ENCODE measurements around the gene USP4.
"Not testable (repeated sequence)": the region's sequence is repeated elsewhere in the genome, so short reads cannot be mapped to it uniquely, and the experiment has no call there.

USP4 gene

GRCh38 chr3:49339941-49340800 lies at the start of gene USP4:
Gene USP4, minus strand, starts transcription at chr3:49340053. Its CDS starts 29 bp downstream, at chr3:49340024.
- peak; percentile 89 to 92 for DNase-seq

GRCh38 chr3:49389297-49389696 lies 49.4 kb upstream of the USP4 start:
- no peak for DNase-seq

- no peak for DNase-seq
Measured at GRCh38 chr3:49388289-49388820, 48.5 kb upstream of the USP4 start.

- no peak for DNase-seq
Measured at GRCh38 chr3:49387721-49388120, 47.9 kb upstream of the USP4 start.

- DNase-seq, result no peak
Measured at GRCh38 chr3:49386056-49386756, 46.4 kb upstream of the USP4 start.

GRCh38 chr3:49385617-49386016 lies 45.8 kb upstream of the USP4 start:
- DNase-seq, result no peak

GRCh38 chr3:49383387-49383786 lies 43.5 kb upstream of the USP4 start:
- no peak for DNase-seq

GRCh38 chr3:49378249-49378895 lies 38.5 kb upstream of the USP4 start:
- no peak for DNase-seq

GRCh38 chr3:49377483-49377882 lies 37.6 kb upstream of the USP4 start:
- DNase-seq, result peak; percentile 47 to 51

- no peak for DNase-seq
Measured at GRCh38 chr3:49371946-49372345, 32.1 kb upstream of the USP4 start.

GRCh38 chr3:49370585-49371290 lies 30.9 kb upstream of the USP4 start:
- DNase-seq, result no peak

GRCh38 chr3:49362561-49362960 lies 22.7 kb upstream of the USP4 start:
- DNase-seq, result no peak

- DNase-seq, result no peak
Measured at GRCh38 chr3:49359623-49360022, 19.8 kb upstream of the USP4 start.

GRCh38 chr3:49358884-49359225 lies 19.0 kb upstream of the USP4 start:
- peak in 1 of 2 experiments; percentile 16 for DNase-seq

GRCh38 chr3:49358217-49358883 lies 18.5 kb upstream of the USP4 start, which contains the start of gene GPX1:
Gene GPX1, minus strand, starts transcription at chr3:49358353. Its CDS starts 75 bp downstream, at chr3:49358278.
- peak; percentile 43 to 49 for DNase-seq

GRCh38 chr3:49357443-49358216 lies 17.8 kb upstream of the USP4 start:
- peak; percentile 40 to 43 for DNase-seq

- DNase-seq, result not testable (repeated sequence)
Measured at GRCh38 chr3:49357095-49357442, 17.2 kb upstream of the USP4 start.

GRCh38 chr3:49352890-49353421 lies 13.1 kb upstream of the USP4 start:
- no peak for DNase-seq

GRCh38 chr3:49352281-49352680 lies 12.4 kb upstream of the USP4 start:
- no peak for DNase-seq

- no peak for DNase-seq
Measured at GRCh38 chr3:49351521-49352011, 11.7 kb upstream of the USP4 start.

Measured in activated CD4-positive, alpha-beta T cell treated with anti-CD3 and anti-CD28 coated beads, Interleukin-2, amount 50 U/mL, for 4 hours (primary cell).